ENCODE results near the gene RASGEF1B. TPM values are rescaled to one million over a fixed set of nuclear protein-coding genes. Genes with fewer than 3 reads are reported as not detected.
"Not testable (repeated sequence)": the region's sequence is repeated elsewhere in the genome, so short reads cannot be mapped to it uniquely, and the experiment has no call there.

RASGEF1B gene
- total RNA-seq, 2 experiments from 2014 or later = 69.4 to 73.1 TPM

GRCh38 chr4:81473331-81474265 lies 1.9 kb upstream of the RASGEF1B start:
- H3K4me3 ChIP-seq (ENCODE audit: low read length); DNase-seq; ATAC-seq (ENCODE audit: poor library complexity); H3K36me3 Mint-ChIP-seq (ENCODE audit: low read depth); H3K27me3 ChIP-seq (ENCODE audit: control insufficient read depth in 1 of 2, insufficient read depth in 2 of 2, low read length in 2 of 2); H3K27me3 Mint-ChIP-seq; H3K9me3 ChIP-seq (ENCODE audit: control insufficient read depth in 1 of 2, insufficient read depth in 1 of 2, low read length in 2 of 2); H3K36me3 ChIP-seq (ENCODE audit: insufficient read depth, low read length); H3K9me3 Mint-ChIP-seq: not testable (repeated sequence)
- H3K4me3 Mint-ChIP-seq = peak overlapping the region; percentile 93
- peaks cover 31% of the 10 kb centered on the region for H3K4me1 ChIP-seq (ENCODE audit: insufficient read depth, low read length)
- H3K27ac ChIP-seq (ENCODE audit: low read depth in 1 of 2, low read length in 2 of 2) = peak overlapping the region in 1 of 2 donors; percentile 96
- intact Hi-C loops (cut with DNase I, micrococcal nuclease) = loop anchor here (2.0 to 10.0 kb wide), 4 partner anchors 15 to 891 kb away; no protein-coding TSS in a partner anchor
- CTCF ChIA-PET = interaction anchor here (0.9 to 4.3 kb wide), 4 partner anchors 18 to 371 kb away, joined by 3 to 34 read pairs (median 4); no protein-coding TSS in a partner anchor
- POLR2A ChIA-PET = interaction anchor here (2.1 to 4.0 kb wide), 2 partner anchors 32 to 36 kb away, joined by 10 to 31 read pairs; no protein-coding TSS in a partner anchor
- H3K27ac Mint-ChIP-seq = peak overlapping the region; percentile 91
- peaks cover 33% of the 10 kb centered on the region for H3K4me1 Mint-ChIP-seq (ENCODE audit: low read depth)

GRCh38 chr4:81472281-81473182 lies 825 bp upstream of the RASGEF1B start:
- intact Hi-C loops (cut with DNase I, micrococcal nuclease) = loop anchor here (1.0 to 10.0 kb wide), 5 partner anchors 20 to 892 kb away; no protein-coding TSS in a partner anchor
- Mint-ChIP-seq H3K4me1 (ENCODE audit: low read depth) (peaks cover 36% of the 10 kb centered on the region), H3K36me3 (ENCODE audit: low read depth) (peaks cover 5% of the 10 kb centered on the region), H3K27ac (peak overlapping the region; percentile 91), H3K4me3 (peak overlapping the region; percentile 93), H3K9me3 (no peaks in the 10 kb centered on the region), H3K27me3 (no peaks in the 10 kb centered on the region)
- ChIA-PET POLR2A (interaction anchor here (0.6 to 4.2 kb wide), 30 partner anchors 9 to 1270 kb away, joined by 3 to 49 read pairs (median 4); partner anchors contain the start of gene HNRNPD), CTCF (interaction anchor here (0.6 to 4.3 kb wide), 21 partner anchors 8 to 372 kb away, joined by 3 to 34 read pairs (median 3); no protein-coding TSS in a partner anchor)
- peak in 7 of 14 experiments; percentile 32 to 87 (median 45) for DNase-seq
- H3K4me1 ChIP-seq (ENCODE audit: insufficient read depth, low read length) = peaks cover 31% of the 10 kb centered on the region
- peak; percentile 55 for ATAC-seq (ENCODE audit: poor library complexity)
- H3K36me3 ChIP-seq (ENCODE audit: insufficient read depth, low read length) = no peaks in the 10 kb centered on the region
- no peaks in the 10 kb centered on the region for H3K27me3 ChIP-seq (ENCODE audit: control insufficient read depth in 1 of 2, insufficient read depth in 2 of 2, low read length in 2 of 2)
- peak overlapping the region; percentile 85 for H3K4me3 ChIP-seq (ENCODE audit: low read length)
- peak overlapping the region; percentile 96 for H3K27ac ChIP-seq (ENCODE audit: low read depth in 1 of 2, low read length in 2 of 2)
- H3K9me3 ChIP-seq (ENCODE audit: control insufficient read depth in 1 of 2, insufficient read depth in 1 of 2, low read length in 2 of 2) = no peaks in the 10 kb centered on the region
- peak; percentile 46 for TF ChIP-seq CTCF (IDR thresholded peaks at IDR 0.05)

GRCh38 chr4:81471298-81471587 lies 464 bp downstream of the RASGEF1B start:
- ATAC-seq (ENCODE audit: poor library complexity) = no peak
- H3K27me3 ChIP-seq (ENCODE audit: control insufficient read depth in 1 of 2, insufficient read depth in 2 of 2, low read length in 2 of 2) = no peaks in the 10 kb centered on the region
- H3K27me3 Mint-ChIP-seq = no peaks in the 10 kb centered on the region
- H3K36me3 ChIP-seq (ENCODE audit: insufficient read depth, low read length) = no peaks in the 10 kb centered on the region
- H3K4me1 Mint-ChIP-seq (ENCODE audit: low read depth) = peaks cover 41% of the 10 kb centered on the region
- peak overlapping the region; percentile 94 for H3K4me3 Mint-ChIP-seq
- intact Hi-C loops (cut with DNase I, micrococcal nuclease) = loop anchor here (5.0 to 10.0 kb wide), 3 partner anchors 174 to 894 kb away; no protein-coding TSS in a partner anchor
- TF ChIP-seq CTCF (IDR thresholded peaks at IDR 0.05) = no peak
- peaks cover 31% of the 10 kb centered on the region for H3K4me1 ChIP-seq (ENCODE audit: insufficient read depth, low read length)
- no peaks in the 10 kb centered on the region for H3K9me3 ChIP-seq (ENCODE audit: control insufficient read depth in 1 of 2, insufficient read depth in 1 of 2, low read length in 2 of 2)
- H3K4me3 ChIP-seq (ENCODE audit: low read length) = peak overlapping the region; percentile 85
- CTCF ChIA-PET = interaction anchor here (0.8 to 4.3 kb wide), 7 partner anchors 20 to 373 kb away, joined by 3 to 34 read pairs (median 8); no protein-coding TSS in a partner anchor
- no peak for DNase-seq
- POLR2A ChIA-PET = interaction anchor here (0.5 to 4.2 kb wide), 26 partner anchors 16 to 1564 kb away, joined by 3 to 49 read pairs (median 4); partner anchors contain the start of genes COPS4 and HNRNPD
- peak overlapping the region; percentile 91 for H3K27ac Mint-ChIP-seq
- no peaks in the 10 kb centered on the region for H3K9me3 Mint-ChIP-seq
- peaks cover 5% of the 10 kb centered on the region for H3K36me3 Mint-ChIP-seq (ENCODE audit: low read depth)
- H3K27ac ChIP-seq (ENCODE audit: low read depth in 1 of 2, low read length in 2 of 2) = peak overlapping the region; percentile 89 to 96
